Activated CD4-positive, CD25-positive, alpha-beta regulatory T cell treated with anti-CD3 and anti-CD28 coated beads, Interleukin-2, amount 50 U/mL, for 72 hours (primary cell): ENCODE measurements around the gene CDH23.
"Not testable (repeated sequence)": the region's sequence is repeated elsewhere in the genome, so short reads cannot be mapped to it uniquely, and the experiment has no call there.

Experiments used
- DNase-seq: peaks from one replicate; pipeline ENCODE4 v3.0.0; 2021

CDH23 gene

GRCh38 chr10:71848325-71849275 is 451.9 kb downstream of the CDH23 start:
- DNase-seq, result no peak

DNA sequence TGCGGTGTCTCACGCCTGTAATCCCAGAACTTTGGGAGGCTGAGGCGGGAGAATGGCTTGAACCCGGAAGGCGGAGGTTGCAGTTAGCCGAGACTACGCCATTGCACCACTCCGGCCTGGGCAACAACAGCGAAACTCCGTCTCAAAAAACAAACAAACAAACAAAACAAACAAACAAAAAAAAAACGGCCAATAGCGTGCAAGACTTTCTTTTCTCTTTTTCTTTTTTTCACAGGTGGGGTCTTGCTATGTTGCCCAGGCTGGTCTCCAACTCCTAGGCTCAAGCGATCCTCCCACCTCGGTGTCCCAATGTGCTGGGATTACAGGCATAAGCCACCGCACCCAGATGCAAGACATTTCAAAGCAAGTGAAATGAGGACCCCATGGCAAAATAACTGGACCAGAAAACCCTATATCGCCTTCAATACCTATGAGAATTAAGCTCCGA is 452.8 kb downstream of the CDH23 start:
- DNase-seq, result no peak

- DNase-seq, result no peak
These were observed 453.5 kb downstream of the CDH23 start for GRCh38 chr10:71850021-71850742.

- peak; percentile 99 for DNase-seq
These were observed 454.2 kb downstream of the CDH23 start, which contains the start of gene PSAP for GRCh38 chr10:71850743-71851464. Gene PSAP (minus strand): TSS chr10:71851251. CDS start chr10:71851221, 30 bp downstream.

GRCh38 chr10:71851465-71852095 is 454.9 kb downstream of the CDH23 start:
- not testable (repeated sequence) for DNase-seq

GRCh38 chr10:71852355-71852937 is 455.7 kb downstream of the CDH23 start:
- no peak for DNase-seq

DNA sequence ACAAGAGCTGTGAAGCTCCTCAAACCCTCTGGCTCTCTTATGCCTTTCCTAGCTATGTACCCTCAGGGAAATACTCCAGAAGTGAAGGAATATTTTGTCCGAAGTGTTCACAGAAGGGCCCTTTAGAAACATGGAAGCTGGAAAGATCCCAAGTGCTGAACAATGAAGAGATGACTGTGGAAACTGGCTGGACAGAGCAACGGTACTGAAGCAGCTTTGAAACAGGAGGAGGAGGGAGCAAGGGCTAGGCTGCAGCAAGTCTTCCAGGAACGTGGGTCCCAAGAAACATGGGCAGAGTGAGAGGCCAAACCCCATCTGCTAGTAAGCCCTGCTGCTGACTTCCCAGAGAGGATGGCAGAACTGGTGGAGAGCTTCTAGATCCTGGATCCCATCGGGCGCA is 457.3 kb downstream of the CDH23 start:
- DNase-seq, result no peak

- DNase-seq, result no peak
These were observed 459.9 kb downstream of the CDH23 start for GRCh38 chr10:71856619-71857018.

DNA sequence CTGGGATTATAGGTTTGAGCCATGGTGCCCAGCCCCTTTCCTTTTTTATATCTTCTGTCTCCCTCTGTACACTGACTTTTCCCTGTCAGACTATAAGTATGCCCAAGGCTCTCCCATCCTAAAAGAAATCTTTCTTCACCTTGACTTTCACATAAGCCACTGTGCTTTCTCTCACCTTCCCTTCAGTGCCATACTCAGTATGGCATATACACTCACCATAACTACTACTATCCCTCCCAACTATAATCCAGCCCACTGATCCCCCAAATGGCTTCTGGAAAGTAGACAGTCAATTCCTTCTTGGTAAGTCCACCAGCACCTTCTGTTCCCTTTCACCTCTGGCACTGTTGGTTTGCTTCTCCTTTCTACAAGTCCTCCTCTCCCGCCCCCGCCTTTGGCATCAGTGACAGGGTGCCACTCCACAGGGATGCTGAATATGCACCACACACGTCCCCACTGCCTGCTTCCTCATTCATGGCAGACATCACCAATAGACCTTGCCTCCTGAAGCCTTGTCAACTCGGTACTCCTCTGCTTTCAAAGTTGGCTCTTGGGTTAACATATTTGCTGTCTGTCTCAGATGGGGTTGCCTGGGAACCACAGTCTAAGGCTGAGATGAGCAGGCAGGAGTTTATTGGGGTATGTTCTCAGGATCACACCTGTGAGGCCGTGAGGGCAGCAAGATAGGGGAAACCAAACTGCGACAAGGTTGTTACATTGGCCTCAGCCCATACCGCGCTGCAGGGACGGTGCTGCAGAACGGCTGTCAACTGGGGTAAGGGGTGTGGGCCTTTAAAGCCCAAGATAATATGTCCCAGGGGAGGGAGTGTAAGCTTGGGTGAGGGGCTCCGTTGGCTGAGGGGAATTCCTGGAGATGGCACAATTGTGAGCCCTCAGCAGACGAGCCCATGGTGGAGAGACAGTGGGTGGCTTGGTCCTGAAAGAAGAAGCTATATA is 461.5 kb downstream of the CDH23 start:
- DNase-seq, result no peak

DNA sequence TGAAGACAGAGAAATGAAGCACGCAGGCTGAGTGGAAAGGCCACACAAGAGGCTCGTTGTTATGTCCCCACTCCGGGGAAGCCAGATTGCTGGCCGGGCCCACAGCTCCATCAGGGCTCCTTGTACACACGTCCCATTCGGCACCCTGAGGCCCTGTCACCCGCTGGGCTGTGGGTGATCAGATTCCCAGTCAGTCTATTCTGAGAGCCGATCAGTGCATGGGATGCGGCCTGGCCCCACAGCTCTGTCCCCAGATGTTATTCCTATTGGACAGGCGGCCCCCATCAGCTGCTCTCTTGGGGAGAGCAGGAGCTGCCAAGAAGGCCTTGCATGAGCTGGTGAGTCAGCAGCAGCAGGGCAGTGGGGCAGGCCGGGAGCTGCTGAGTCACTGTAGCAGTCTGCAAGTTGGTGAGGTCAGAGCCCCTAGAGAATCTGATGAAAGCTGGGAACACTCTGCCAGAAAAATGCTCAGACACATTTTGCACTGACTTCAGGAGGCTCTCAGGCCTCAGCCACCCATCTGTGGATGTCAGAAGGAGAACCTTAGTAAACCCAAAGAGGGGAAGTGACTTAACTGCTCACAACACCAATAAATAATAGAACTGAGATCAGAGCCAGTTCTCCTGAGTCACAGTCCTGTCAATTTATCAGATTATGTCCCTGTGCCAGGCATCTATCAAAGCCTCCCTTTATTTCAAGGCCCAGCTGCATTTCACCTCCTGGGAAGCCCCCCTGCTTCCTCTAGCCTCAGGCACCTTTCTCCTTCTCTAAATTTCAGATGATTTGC is 463.7 kb downstream of the CDH23 start:
- peak; percentile 44 for DNase-seq

DNA sequence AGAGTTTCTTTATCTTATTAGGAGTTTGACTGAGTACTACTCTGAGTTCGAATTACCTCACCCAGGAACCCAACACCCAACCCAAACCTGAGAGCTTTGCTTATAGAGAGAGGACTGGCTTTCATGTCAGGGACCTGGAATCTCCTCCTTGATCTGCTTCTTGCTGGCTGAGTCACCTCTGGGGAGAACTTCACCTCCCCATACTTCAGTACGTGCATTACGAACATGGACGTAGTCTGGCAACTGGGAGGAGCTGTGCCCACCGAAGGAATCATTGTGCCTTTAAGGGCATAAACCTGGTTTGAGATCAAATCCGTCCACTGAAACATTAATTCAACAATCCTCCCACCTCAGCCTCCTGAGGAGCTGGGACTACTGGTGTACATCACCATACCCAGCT is 466.5 kb downstream of the CDH23 start:
- no peak for DNase-seq

GRCh38 chr10:71864911-71865361 is 468.2 kb downstream of the CDH23 start:
- DNase-seq, result no peak
